NCI-H187 (cell line): ENCODE results near the gene TSHZ2.

Experiments used
- DNase-seq, 2 experiments: peaks; one replicate each; lab custom pipeline; 2025; lab: John Stamatoyannopoulos, UW

Gene TSHZ2

DNA sequence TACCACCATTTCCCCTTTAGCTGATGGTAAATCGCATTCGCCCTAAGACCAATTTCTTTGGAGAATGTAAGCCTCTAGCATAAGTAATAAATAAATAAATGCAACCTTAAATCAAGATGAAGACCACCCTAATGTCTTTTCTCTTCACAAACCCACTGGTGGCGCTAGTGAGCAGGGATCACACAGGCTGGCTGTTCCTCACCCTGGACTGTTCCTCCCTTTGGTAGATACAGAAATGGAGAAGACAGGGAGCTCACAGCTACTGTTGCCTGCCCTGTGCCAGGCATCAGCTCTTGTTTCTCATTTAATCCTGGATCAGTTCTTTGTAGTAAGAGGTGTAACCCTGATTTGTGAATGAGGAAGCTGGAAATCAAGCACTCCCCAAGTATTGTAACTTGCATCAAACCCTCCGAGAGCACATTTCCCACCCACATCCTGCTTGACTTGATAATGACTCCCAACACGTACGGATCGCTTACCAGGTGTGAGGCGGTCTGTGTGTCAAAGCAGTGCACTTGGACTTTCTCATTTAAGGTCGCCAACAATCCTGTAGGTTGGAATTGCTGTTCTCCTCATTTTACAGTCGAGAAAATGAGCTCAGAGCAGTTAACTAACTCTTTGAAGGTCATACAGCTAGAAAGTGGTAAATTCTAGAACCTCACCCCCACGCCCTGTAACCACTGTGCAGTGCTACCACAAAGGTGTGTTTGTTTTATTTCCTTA lies 236.1 kb downstream of the TSHZ2 start:
- DNase-seq: no peak

- DNase-seq: no peak
Measured at GRCh38 chr20:53210041-53210440, 237.9 kb downstream of the TSHZ2 start.

DNA sequence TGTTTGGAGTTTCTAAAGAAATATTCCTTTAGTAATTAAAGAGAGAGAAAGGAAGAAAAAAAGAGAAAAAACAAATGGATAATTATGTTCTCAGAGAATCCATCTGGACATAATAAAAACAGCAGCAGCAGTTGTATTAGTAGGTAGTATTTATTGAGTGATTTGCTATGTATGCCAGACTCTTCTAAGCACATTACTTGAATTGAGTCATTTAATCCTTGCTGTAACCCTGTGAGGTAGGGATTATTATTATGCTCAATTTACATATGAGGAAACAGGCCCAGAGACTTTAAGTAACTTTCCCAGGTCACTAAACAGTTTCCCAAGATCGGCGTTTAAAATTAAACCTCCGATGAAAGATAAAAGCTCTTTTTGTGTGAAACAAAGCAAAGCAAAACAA lies 238.8 kb downstream of the TSHZ2 start:
- no peak for DNase-seq

DNA sequence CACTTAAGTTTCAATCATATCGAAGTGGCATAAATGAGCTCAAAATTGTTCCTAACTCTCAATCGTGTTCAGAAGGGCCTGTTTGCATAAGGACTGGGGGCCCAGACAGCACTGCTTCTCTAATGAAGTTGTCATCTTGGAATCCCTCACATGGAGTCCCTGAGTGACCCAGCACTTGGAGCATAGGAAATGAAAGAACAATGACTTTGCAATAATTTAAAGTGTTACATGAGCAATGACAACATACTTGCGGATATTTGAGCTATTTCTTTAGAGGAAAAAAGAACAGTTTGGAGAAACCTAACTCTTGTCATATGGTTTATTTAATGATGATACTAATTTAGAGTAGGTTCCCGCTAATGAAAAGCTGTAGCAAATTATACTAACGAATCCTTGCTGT lies 239.9 kb downstream of the TSHZ2 start:
- no peak for DNase-seq

DNA sequence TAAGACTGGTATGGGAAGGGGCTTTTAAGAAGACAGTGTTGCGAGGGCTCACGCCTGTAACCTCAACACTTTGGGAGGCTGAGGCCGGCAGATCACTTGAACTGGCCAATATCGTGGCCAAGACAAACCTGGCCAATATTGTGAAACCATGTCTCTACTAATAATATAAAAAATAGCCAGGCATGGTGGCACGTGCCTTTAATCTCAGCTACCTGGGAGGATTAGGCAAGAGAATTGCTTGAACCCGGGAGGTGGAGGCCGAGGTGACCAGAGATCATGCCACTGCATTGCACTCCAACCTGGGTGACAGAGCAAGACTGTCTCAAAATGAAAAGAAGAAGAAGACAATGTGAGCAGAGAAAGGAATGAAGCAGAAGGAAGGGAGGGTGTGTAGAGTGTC lies 242.2 kb downstream of the TSHZ2 start:
- no peak for DNase-seq

DNA sequence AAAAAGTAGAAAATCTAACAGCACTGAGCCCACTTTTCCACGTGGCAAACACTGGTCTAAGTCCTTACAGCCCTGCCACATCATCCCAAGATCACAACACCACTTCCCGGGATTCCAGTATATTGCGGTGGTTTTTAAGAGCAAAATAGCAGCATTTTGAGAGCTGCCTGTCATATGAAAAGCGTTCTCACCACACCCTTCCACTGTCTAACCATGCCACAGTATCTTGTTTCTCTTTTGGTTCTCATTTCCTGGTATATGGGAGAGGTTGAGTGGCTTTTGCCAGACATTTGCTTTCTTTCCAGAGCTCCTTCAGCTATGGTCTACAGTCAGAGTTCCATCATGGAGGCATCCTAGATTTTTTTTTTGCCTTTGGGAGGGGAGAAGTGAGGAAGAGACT lies 243.0 kb downstream of the TSHZ2 start:
- DNase-seq: no peak

- DNase-seq: no peak
Measured at GRCh38 chr20:53216478-53216855, 244.3 kb downstream of the TSHZ2 start.

DNA sequence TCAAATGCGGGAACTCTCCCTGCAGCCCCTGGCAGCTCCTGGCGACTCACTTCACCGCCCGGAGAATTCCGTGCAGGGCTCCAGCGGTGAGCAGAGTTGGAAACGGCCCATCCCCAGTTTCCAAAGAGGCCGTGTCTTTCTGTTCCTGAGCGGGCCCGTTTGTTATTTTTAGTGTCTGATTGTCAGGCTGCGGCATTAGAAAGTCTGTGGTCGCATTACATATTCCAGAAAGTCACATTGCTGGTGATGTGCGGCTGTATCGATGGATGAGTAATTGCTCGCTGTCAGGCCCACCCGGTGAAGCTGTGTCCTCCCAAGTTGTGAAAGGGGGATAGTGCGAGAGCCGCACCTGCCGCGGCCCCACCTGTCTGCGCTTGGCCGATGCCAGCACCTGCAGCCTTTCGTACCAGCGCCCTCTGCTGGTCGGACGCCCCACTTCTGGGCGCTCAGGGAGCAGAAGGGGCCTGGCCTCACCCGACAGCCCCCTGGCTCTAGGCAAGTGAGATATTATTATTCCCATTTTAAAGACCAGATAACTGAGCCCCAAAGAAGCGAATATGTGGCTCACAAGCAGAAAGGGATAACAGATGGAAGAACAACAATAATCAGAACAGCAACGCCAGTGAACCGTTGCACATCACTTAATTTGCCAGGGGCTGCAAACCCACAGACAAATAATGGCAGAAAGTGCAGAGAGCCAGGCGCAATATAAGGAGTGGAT lies 244.9 kb downstream of the TSHZ2 start:
- DNase-seq: peak in 1 of 2 experiments; percentile 49

- DNase-seq: no peak
Measured at GRCh38 chr20:53220482-53221307, 248.5 kb downstream of the TSHZ2 start.

- DNase-seq: no peak
Measured at GRCh38 chr20:53221731-53222130, 249.6 kb downstream of the TSHZ2 start.

DNA sequence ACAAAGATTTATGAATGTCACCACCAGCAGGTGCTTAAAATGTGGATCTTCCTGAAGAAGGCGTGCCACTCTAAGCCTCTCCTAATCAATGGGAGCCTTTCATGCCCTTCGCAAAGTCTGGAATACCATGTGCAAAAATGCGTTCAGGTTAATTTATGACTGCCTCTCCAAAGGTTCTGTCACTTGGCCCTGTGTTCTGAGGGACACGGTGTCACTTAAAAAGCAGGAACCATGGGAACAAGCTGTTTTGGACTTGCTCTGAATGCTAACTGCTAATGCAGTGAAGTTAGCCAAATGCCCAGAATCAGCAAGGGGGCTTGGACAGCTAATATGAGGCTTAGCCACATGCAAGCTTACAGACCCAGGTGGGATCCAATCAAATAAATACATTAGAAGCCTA lies 250.3 kb downstream of the TSHZ2 start:
- no peak for DNase-seq

DNA sequence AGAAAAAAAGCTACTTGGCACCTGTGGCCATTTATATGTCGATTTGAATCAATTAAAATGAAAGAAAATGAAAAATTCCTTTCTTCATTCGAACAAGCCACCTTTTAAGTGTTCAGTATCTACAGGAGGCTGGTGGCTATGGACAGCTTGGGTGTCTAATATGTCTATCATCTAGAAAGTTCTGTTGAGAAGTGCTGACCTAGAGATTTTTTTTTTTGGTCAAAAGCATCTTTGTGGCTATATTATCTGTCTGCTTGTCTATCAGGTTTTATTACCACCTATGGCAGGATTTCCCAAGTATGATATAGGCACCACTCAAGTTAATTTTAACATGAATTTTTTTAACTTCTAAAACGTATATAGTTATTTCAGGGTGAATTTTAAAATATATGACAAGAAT lies 250.8 kb downstream of the TSHZ2 start:
- DNase-seq: no peak

GRCh38 chr20:53223626-53224172 lies 251.5 kb downstream of the TSHZ2 start:
- no peak for DNase-seq

GRCh38 chr20:53224851-53225250 lies 252.7 kb downstream of the TSHZ2 start:
- DNase-seq: no peak

DNA sequence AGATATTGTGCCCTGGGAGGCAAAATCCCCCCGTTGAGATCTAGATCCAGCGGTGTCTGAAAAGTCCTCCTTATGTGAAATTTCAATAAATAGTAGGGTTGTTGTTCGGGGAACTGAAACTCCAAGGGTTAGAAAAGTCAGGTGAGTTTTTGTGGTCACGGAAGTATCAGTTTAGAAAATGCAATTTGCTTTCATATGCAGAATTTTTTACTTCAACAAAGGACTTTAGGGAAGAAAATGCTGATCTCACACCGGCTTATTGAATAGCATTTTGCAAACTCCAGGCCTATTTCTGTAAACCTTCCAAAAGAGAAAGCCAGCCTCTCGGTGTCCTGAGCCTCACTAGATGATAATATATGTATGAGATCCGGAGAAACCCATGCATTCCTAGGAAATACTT lies 254.7 kb downstream of the TSHZ2 start:
- DNase-seq: no peak

- no peak for DNase-seq
Measured at GRCh38 chr20:53227523-53227922, 255.4 kb downstream of the TSHZ2 start.

GRCh38 chr20:53231061-53231460 lies 258.9 kb downstream of the TSHZ2 start:
- DNase-seq: no peak

DNA sequence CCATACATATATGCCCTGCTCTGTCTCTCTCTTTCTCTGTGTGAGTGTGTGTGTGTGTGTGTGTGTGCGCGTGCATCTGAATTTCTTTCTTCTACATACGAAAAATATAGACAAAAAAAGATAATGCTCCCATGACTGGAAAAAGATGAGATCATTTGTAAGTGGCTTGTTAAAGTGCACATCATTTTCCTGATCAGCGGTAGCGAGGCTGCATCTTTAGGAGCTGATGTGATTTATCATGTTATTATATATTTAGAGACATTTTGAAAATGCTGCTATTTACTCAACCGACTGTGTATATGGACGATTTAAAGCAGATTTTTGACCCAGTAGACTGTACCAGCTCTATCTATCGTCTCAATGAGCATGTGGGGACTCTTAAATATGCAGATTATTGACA lies 265.3 kb downstream of the TSHZ2 start:
- no peak for DNase-seq

DNA sequence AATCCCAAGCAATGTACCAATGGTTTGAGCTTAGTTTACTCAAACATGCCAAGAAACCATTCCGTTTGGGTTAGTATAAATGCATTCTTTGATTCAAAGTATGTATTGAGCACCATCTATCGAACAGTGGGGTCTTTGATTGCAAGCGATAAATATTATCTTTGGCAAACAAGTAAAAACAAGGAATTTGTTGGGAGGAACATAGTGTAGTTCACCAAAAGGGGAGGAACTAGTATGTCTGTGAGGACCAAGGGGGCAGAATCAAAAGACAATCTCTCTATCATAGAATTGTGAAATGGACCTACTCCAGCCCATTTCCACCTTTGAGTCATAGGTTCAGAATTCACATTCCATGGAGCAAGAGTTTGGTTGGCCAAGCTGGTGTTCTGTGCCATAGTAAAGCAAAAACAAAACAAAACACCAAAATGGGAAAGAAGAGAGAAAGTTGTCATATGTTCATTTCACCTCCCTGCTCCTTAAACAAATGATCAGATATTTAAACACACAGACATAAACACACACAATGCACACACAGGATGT lies 266.0 kb downstream of the TSHZ2 start:
- DNase-seq: no peak

DNA sequence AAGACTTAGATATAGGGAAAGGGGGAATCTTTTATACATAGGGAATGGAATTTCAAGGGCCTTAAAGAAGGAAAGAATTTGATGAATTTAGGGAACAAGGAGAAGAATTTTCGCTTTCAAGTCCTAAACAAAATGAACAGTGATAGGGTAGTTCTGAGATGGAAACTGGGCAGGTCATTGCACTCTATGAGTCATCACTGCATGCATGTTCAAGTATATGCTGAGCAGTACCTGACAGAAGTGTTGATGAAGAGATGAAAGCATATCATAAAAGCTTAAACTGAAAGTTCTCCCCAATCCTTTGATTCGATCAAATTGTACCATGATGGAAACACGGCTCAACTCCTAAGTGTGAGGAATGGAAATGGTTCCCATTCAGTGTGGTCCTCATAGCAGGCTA lies 271.0 kb downstream of the TSHZ2 start:
- DNase-seq: no peak

GRCh38 chr20:53244711-53245110 lies 272.6 kb downstream of the TSHZ2 start:
- no peak for DNase-seq

DNA sequence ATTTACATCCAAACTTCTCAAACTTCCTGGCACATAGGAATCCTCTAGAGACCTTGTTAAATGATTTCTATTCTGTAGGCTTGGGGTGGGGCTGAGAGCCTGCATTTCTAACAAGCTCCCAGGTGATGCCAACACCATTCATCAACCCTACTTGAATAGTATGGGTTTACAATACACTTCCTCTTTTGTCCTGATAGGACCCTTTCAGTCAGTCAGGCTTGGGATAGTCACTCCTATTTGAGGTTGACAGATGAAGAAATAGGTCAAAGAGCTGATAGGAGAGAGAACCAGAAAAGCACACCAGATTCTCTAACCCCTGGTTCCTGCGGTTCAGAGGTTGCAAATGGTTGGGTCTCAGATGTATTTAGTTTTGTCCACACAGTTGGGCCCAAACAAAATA lies 273.4 kb downstream of the TSHZ2 start:
- DNase-seq: no peak
